22Rv1 (cell line): Measurements from ENCODE around the gene RNLS.

Source experiments
- CTCF ChIP-seq: fragments of 450-650 bp; IDR thresholded peaks from 2 replicates; pipeline ENCODE4 v1.5.1; 2017; ENCODE audit warnings: mild to moderate bottlenecking
- ZFX ChIP-seq: fragments of 450-650 bp; IDR thresholded peaks from 2 replicates; pipeline ENCODE4 v1.6.1; 2017; ENCODE audit warnings: antibody characterized with exemption, borderline replicate concordance

- TF ChIP-seq CTCF = no peak
- TF ChIP-seq ZFX = no peak
Observed at GRCh38 chr10:88455831-88456230, 127.3 kb downstream of the RNLS start.
